ENCODE data around the gene HMGB4. TPM values are rescaled to one million over a fixed set of nuclear protein-coding genes. Genes with fewer than 3 reads are reported as not detected.

The HMGB4 gene
- total and polyA plus RNA-seq, 2 donors (not counting 1 experiment from before 2014, with no cell fraction given): not detected

DNA sequence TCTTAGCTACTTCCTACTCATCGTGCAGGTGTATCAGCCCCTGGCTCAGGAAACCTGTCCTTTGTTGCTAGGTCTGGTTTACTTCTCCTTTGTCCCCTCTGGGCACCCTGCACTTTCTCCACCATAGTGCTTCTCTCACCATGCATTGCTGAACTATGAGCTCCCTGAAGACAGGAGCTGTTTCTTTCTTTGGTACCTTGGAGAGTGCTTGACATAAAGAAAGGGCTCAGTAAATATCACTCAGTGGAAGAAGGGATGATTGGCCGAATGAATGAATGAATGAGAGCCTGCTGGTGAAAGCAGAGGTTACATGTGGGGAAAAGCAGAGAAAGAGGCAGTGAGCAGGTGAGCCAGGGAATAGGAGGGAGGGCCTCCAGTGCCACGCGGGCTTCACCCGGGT lies 9.8 kb upstream of the HMGB4 start:
- Histone ChIP-seq H3K9me3 (ENCODE audit: control insufficient read depth, insufficient read depth, low read depth, low read length) (no peaks in the 10 kb centered on the region), H3K27me3 (ENCODE audit: control insufficient read depth, insufficient read depth, low read length) (no peaks in the 10 kb centered on the region), H3K9ac (ENCODE audit: insufficient read depth, low read length) (no peak overlapping the region), H3K4me2 (ENCODE audit: extremely low read depth, insufficient read depth, low read length) (no peak overlapping the region), H2AFZ (ENCODE audit: low read length) (no peak overlapping the region), H3K4me3 (replicated peaks in 1 of 4; ENCODE audit: control extremely low read depth in 1 of 4, insufficient read depth in 1 of 4, low read depth in 3 of 4, low read length in 4 of 4) (no peak overlapping the region), H3K79me2 (ENCODE audit: control insufficient read depth, insufficient read depth, low read length) (no peaks in the 10 kb centered on the region), H3K36me3 (ENCODE audit: control insufficient read depth, insufficient read depth, low read length) (no peaks in the 10 kb centered on the region), H3K27ac (ENCODE audit: insufficient read depth, low read length) (no peak overlapping the region), H4K20me1 (ENCODE audit: control insufficient read depth, extremely low read depth, insufficient read depth, low read length) (no peaks in the 10 kb centered on the region), H3K4me1 (ENCODE audit: control insufficient read depth, extremely low read depth, insufficient read depth, low read length) (no peaks in the 10 kb centered on the region)
- no peak for TF ChIP-seq CTCF (conservative IDR thresholded peaks at IDR 0.05 in 1 of 2, IDR thresholded peaks at IDR 0.05 in 1 of 2; ENCODE audit: low read depth in 1 of 2, low read length in 2 of 2)
- DNase-seq (ENCODE audit: low read depth in 2 of 2): no peak

- H3K36me3 ChIP-seq (ENCODE audit: control insufficient read depth, insufficient read depth, low read length): no peaks in the 10 kb centered on the region
- no peak for TF ChIP-seq CTCF (conservative IDR thresholded peaks at IDR 0.05 in 1 of 2, IDR thresholded peaks at IDR 0.05 in 1 of 2; ENCODE audit: low read depth in 1 of 2, low read length in 2 of 2)
- no peak for TF ChIP-seq EZH2 (IDR thresholded peaks at IDR 0.05; ENCODE audit: low read length, missing control alignments)
- peak in 1 of 2 donors; percentile 15 for DNase-seq (ENCODE audit: low read depth in 2 of 2)
Measured at GRCh38 chr1:33860671-33861070, 3.2 kb upstream of the HMGB4 start.

GRCh38 chr1:33864460-33865389 lies 846 bp downstream of the HMGB4 start:
- H3K27me3 ChIP-seq (ENCODE audit: control insufficient read depth, insufficient read depth, low read length): no peaks in the 10 kb centered on the region
- no peaks in the 10 kb centered on the region for H3K79me2 ChIP-seq (ENCODE audit: control insufficient read depth, insufficient read depth, low read length)
- no peak for DNase-seq (ENCODE audit: low read depth in 2 of 2)
- no peak overlapping the region for H3K4me3 ChIP-seq (replicated peaks in 1 of 4; ENCODE audit: control extremely low read depth in 1 of 4, insufficient read depth in 1 of 4, low read depth in 3 of 4, low read length in 4 of 4)
- no peak for TF ChIP-seq EZH2 (IDR thresholded peaks at IDR 0.05; ENCODE audit: low read length, missing control alignments)
- TF ChIP-seq CTCF (conservative IDR thresholded peaks at IDR 0.05 in 1 of 2, IDR thresholded peaks at IDR 0.05 in 1 of 2; ENCODE audit: low read depth in 1 of 2, low read length in 2 of 2): no peak
- no peak overlapping the region for H3K27ac ChIP-seq (ENCODE audit: insufficient read depth, low read length)
- H4K20me1 ChIP-seq (ENCODE audit: control insufficient read depth, extremely low read depth, insufficient read depth, low read length): no peaks in the 10 kb centered on the region
- no peak overlapping the region for H3K4me2 ChIP-seq (ENCODE audit: extremely low read depth, insufficient read depth, low read length)
- no peaks in the 10 kb centered on the region for H3K36me3 ChIP-seq (ENCODE audit: control insufficient read depth, insufficient read depth, low read length)
- no peak overlapping the region for H3K9ac ChIP-seq (ENCODE audit: insufficient read depth, low read length)
- H3K4me1 ChIP-seq (ENCODE audit: control insufficient read depth, extremely low read depth, insufficient read depth, low read length): no peaks in the 10 kb centered on the region
- no peaks in the 10 kb centered on the region for H3K9me3 ChIP-seq (ENCODE audit: control insufficient read depth, insufficient read depth, low read depth, low read length)
- H2AFZ ChIP-seq (ENCODE audit: low read length): no peak overlapping the region

More at GRCh38 chr1:33860671-33861070, 3.2 kb upstream of the HMGB4 start:
- H3K9me3 ChIP-seq (ENCODE audit: control insufficient read depth, insufficient read depth, low read depth, low read length): no peaks in the 10 kb centered on the region
- no peak overlapping the region for H3K4me2 ChIP-seq (ENCODE audit: extremely low read depth, insufficient read depth, low read length)
- no peak overlapping the region for H3K4me3 ChIP-seq (replicated peaks in 1 of 4; ENCODE audit: control extremely low read depth in 1 of 4, insufficient read depth in 1 of 4, low read depth in 3 of 4, low read length in 4 of 4)
- no peaks in the 10 kb centered on the region for H3K79me2 ChIP-seq (ENCODE audit: control insufficient read depth, insufficient read depth, low read length)
- H3K4me1 ChIP-seq (ENCODE audit: control insufficient read depth, extremely low read depth, insufficient read depth, low read length): no peaks in the 10 kb centered on the region
- no peak overlapping the region for H3K9ac ChIP-seq (ENCODE audit: insufficient read depth, low read length)
- no peak overlapping the region for H3K27ac ChIP-seq (ENCODE audit: insufficient read depth, low read length)
- no peaks in the 10 kb centered on the region for H4K20me1 ChIP-seq (ENCODE audit: control insufficient read depth, extremely low read depth, insufficient read depth, low read length)
- no peak overlapping the region for H2AFZ ChIP-seq (ENCODE audit: low read length)
- H3K27me3 ChIP-seq (ENCODE audit: control insufficient read depth, insufficient read depth, low read length): no peaks in the 10 kb centered on the region
